Glomerular visceral epithelial cell (primary cell): ENCODE results near the gene CMTM8.
"Not testable (repeated sequence)": the region's sequence is repeated elsewhere in the genome, so short reads cannot be mapped to it uniquely, and the experiment has no call there.

Experiments used
- DNase-seq: peaks from one replicate; pipeline ENCODE4 v3.0.0-alpha.2; 2016; ENCODE audit errors: extremely low spot score

Gene CMTM8

GRCh38 chr3:32379831-32380500 is 141.5 kb downstream of the CMTM8 start:
- DNase-seq: no peak

DNA sequence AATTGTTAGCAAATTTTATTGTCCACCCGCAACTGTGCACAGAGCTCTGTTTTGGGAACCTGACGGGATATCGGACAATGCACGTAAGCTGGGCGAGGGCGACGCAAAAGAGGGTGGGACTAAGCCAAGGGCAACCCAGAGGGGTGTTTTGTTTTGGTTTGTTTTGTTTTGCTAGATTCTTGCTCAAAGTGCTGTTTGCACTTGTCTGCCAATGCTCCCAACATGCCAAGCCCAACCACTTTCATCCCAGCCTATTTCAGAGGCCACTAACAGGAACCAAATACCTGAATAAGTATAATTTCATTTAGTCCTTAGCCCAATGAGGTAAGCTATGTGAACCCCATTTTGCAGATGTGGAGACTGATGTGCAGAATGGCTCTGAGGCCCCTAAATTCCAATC is 143.4 kb downstream of the CMTM8 start:
- DNase-seq: no peak

DNA sequence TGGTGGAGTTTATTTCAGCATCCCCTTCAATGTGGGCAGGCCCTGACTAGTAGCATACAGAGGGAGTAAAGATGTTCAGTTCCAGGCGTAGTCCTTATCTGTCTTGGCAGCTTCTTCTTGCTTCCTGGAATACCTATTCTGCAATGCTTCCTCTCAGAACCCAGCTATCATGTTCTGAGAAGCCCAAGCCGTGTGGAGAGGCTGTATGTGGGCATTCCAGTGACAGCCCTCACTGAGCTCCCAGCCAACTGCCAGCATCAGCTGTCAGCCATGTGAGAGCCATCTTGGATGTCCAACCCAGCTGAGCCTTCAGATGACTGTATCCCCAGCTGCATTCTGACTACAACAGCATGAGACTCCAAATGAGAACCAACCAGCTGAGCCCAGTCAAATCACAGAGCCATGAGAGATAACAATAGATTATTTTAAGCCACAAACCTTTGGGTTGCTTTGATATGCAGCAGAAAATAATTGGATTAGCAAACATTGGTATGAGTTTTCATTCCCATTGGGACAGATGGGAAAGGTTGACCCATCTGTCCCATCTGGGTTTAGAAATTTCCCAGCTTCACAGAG is 144.7 kb downstream of the CMTM8 start:
- DNase-seq: no peak

DNA sequence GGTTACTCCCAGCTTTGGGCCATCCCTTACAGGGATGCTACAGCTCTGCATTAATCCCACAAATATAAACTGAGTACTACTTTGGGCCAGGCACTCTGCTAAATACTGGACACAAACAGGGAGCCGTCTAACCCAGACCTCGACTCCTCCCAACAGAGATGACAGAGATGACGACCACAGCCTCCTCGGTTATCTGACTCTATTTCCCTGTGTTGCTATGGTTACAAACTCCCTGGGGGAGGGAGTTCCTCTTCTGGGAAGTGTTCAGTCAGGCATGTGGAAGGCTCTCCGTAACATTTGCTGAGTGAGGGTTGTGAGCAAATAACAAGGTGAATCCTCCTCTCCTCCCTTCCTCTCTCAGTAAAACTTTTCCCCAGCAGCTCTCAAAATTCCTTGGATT is 146.5 kb downstream of the CMTM8 start:
- peak; percentile 34 for DNase-seq

- no peak for DNase-seq
Measured at GRCh38 chr3:32387512-32387911, 149.0 kb downstream of the CMTM8 start.

DNA sequence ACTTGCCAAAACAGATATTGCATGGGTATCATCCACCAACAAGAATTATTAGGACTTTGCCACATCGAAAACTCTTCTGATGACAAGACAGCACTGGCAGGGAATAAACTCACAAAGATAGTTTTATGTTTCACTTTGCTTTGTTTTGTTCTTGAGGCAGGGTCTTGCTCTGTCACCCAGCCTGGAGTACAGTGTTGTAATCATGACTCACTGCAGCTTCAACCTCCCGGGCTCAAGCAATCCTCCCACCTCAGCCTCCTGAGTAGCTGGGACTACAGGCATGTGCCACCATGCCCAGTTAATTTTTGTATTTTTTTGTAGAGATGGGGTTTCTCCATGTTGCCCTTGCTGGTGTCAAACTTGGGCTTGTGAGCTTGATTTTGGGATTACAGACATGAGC is 151.1 kb downstream of the CMTM8 start:
- not testable (repeated sequence) for DNase-seq

- peak; percentile 85 for DNase-seq
Measured at GRCh38 chr3:32391643-32392535, 153.4 kb downstream of the CMTM8 start, which contains the start of gene CMTM7. Gene CMTM7, plus strand, starts transcription at chr3:32391853. Its CDS starts 54 bp downstream, at chr3:32391907.

DNA sequence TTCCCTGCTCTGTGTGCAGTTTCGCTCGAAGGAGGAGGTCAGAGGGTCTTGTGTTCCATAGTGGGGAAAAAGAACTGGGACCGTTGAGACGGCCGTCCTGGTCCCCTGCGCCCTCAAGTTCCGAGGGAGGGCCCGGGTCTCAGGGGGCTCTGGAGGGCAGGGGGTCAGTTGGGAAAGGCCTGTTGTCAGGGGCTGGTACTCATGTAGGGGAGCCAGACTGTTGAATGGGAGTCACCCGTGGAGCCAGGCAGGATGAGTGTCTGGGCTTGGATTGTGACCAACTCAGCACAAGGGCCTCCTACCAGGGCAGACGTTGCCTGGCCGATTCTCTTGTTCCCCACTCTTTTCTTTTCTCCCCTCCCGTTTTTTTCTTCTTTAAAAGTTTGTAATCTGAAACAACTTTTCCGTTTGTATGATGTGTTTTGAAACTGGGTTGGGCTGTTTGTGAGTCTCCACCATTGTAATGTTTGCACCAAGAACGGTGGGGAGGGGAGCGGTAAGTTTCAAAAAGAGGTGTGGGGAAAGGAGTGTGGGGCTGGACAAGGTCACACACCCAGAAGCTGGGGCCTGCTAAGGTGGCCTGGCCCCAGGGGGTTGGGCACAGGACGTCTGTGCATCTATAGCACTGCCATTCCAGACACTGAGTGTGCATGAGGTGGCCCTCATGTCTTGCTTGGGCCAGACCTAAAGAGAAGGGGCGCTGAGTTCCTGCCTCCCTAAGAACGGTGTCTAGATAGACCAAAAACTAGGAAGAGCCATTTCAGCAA is 154.2 kb downstream of the CMTM8 start:
- peak; percentile 51 for DNase-seq

GRCh38 chr3:32395496-32395895 is 157.0 kb downstream of the CMTM8 start:
- DNase-seq: no peak

- DNase-seq: no peak
Measured at GRCh38 chr3:32397941-32398340, 159.5 kb downstream of the CMTM8 start.

- DNase-seq: no peak
Measured at GRCh38 chr3:32398531-32398930, 160.1 kb downstream of the CMTM8 start.

DNA sequence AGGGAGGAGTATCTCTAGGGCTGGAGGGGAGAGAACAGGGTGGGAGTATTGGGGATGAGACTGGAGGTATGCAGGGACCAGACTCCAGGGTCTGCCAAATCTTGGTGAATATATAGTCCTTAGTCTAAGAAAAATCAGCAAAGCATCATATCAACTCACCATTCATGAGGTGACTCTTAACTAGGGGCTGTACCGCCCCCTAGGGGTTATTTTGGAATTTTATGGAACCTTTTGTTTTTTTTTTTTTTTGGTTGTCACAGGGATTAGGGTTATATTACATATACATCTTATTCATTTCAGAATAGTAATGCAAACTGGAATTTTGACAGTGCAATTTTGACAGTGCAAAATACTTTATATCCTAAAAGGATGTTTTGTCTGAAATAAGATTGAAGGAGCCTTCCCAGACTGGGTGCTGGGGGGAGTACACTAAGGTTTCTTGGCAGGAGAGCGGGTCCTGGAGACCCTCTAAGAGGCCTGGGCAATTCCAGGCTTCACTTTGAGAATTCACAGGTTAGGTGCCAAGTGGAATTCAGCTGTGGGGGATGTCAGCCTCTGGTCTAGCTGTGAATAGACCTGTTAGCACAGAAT is 160.6 kb downstream of the CMTM8 start:
- DNase-seq: peak; percentile 63

- DNase-seq: peak; percentile 27
Measured at GRCh38 chr3:32401126-32401525, 162.6 kb downstream of the CMTM8 start.

DNA sequence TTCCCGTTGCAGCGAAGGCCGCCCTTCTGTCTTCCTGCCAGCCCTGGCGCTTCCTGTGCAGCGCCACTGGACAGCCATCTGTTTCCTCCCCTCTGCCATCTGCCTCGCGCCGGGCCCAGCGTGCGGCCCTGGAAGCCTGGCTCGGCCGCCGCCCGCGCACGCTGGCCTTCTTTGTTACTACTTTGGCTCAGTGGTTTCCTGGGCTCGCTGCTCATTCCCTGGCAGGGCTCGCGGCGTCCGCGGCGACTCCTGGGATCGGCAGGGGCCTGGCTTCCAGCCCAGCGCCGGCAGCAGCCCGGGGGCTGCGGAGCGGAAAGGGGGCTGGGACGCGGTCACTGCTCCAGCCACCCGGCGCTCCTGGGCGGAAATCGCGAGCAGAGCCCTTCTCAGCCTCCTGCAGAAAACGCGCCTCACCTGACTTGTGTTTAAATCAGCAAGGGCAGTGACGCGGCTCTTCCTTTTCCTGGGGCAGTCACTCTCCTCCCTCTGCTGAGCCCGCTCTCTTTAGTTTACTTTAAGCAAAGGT is 163.1 kb downstream of the CMTM8 start:
- peak; percentile 85 for DNase-seq

GRCh38 chr3:32403663-32404062 is 165.2 kb downstream of the CMTM8 start:
- DNase-seq: no peak

DNA sequence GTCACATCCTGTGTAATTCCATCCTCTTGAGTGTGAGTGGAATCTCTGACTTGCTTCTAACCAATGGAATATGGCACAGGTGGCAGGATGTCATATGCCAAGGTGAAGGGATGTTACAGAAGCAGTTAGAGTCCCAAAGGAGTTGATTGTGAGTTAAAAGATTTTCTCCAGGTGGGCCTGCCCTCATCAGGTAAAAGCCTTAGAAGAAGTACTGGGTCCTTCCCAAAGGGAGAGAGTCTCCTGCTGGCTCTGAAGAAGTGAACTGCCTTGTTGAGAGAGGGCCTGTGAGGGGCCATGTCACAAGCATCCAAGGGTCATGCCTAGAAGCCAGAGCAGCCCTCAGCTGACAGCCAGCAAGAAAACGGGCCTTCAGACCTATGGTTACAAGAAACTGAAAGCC is 166.2 kb downstream of the CMTM8 start:
- DNase-seq: no peak

GRCh38 chr3:32405155-32405554 is 166.7 kb downstream of the CMTM8 start:
- no peak for DNase-seq

- DNase-seq: no peak
Measured at GRCh38 chr3:32405711-32406323, 167.3 kb downstream of the CMTM8 start.

DNA sequence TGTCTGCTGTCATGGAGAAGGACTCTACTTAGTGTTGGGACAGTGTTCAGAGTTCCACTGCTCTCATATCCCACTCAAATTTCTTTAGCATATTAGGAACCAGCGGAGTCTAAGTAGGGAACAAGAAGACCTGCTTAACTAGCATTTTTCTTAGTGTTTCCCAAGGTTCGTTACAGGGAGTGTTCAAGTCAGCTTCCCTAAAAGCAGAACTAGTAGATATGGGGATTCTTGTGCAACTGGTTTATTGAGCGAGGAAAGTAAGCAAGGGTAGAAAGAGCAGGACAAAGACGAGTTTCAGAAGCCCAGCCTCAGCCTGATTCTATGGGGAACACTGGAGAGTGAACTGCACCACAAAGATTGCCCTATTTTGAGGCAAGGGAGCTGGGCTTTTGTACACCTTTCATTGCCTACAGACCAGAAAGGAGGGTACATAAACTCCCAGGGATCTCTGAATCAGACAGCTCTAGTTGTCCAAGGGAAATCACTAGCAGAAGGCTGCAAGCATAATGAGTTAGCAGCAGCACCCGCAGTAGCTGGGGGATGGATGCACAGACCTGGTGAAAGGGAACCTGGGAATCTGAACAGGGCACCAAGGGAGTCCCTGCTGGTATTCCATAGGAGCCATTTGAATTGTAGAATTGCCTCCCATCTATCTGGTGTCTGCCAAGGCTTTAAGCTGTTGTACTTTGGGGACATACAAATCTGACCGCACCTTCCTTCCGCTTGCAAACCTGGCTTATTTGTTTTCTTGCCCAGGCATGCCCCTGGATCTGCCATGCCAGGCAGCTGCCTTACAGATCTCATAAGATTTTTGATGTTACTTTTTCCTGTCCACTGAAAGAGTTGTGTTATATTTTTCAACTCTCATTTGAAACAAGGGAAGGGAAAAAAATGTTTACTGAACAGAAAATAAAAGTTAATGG is 168.3 kb downstream of the CMTM8 start:
- DNase-seq: no peak
